HG02970 (cell line): ENCODE results near the gene CACNA1S.

Source experiments
- ATAC-seq: cut with Tn5 transposase; IDR thresholded peaks from one replicate; pipeline ENCODE4 v1.9.1; 2021; ENCODE audit warnings: mild to moderate bottlenecking, moderate library complexity, moderate number of reproducible peaks; ENCODE audit not compliant: unreplicated experiment, low FRiP score

Gene CACNA1S

DNA sequence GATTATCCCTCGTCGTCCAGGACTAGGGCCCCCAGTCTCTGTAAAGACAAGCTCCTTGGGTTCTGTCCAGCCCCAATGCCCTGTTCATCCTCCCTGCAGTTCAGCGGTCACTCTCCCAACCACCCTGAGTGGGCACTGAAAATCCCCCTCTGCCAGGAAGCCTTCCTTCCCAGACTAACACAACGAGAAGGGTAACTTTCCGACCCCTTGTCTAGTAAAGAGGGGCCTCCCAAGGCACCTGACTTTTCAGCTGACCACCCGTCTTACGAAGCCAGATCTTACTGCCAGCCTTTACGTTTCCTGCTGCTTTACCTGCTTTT is 28.7 kb upstream of the CACNA1S start:
- ATAC-seq = no peak

DNA sequence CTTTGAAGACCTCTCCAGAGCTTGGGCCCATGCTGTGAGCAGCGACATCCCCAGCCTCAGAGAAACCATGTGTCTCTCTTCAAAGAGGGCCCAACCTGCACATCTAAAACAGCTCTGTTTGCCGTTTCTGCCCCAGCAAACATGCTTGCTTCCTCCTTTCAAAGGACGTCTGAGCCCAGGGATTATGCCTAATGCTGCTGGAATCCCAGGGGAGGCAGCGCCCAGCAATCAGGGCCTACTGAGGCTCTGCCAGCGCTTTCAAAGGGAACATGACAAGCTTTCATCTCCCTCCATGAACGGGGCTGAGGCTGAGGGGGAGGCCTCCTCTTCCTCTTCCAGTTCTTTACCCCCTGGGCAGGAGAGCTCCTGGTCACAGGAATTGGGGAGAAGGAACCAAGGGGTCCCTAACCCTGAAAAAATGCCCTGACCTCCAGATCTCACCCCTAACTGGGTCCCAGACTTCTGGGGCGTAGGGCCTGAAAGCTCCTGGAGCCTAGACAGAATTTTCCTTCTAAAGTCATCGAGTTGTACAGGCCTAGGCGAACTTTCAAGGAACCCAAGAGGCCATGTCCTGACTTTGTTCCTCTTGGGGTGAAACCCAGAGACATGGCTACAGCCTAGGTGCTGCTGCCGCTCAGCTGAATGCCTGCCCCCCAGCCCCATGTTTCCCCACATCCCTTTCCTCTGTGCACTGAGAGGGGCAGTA is 28.2 kb upstream of the CACNA1S start:
- ATAC-seq = no peak

DNA sequence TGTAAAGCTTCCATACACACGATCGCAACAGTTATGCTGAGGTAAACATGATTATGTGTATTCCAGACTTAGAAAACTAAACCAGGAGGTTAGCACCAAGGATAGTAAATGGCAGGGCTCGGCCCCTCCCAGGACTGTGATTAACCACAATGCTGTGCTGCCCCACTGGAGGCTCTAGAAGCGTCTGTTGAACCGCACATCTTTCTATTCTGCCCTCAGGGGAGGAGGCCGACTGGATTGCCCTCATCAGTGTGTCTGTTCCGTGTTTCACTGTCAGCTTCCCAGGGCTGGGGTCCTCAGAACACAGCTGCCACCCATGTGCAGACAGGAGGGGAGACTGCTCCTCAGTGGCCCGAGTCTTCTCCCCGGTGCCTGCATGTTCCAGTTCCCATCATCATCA is 27.5 kb upstream of the CACNA1S start:
- ATAC-seq = no peak

DNA sequence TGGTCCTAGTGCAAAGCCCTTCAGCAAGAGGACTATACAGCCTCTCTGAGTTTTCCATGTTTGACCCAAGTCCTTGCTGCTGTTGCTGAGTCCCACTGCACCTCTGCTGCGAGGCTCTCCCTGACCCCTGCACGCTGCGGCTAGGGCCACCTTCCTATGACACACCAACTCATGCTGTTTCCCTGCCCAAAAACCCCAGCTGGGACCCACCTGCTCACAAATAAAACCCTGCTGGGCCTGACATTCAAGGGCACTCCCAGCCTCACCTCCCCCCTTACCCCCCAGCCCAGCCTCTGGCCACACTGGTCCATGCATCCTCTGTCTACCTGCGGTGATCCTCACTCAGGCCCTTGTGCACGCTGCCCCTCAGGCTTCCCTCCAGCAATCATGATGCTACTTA is 27.1 kb upstream of the CACNA1S start:
- no peak for ATAC-seq

DNA sequence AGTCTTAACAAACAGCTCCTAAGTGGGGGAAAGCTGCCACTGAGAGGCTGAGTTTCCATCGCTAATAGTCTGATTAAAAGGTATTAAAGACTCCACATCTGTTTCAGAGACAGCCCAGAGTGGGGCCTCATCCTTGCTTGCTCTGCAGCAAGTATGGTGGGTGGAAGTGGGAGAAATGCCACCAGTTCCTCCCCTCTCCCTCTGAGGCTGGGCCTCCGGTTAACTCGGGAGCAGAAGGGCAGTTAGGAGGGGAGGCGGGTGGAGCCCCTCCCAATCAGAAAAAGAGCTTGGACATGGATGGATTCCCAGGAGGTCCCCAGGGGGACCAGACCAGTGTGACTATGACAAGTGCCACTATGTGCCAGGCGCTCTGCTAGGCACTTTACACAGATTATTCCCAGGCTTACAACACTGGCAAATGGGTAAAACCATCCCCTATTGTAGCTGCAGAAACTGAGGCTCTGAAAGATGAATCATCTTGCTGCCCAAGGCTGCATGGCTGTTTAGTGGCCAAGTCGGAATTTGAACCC is 26.1 kb upstream of the CACNA1S start:
- no peak for ATAC-seq

DNA sequence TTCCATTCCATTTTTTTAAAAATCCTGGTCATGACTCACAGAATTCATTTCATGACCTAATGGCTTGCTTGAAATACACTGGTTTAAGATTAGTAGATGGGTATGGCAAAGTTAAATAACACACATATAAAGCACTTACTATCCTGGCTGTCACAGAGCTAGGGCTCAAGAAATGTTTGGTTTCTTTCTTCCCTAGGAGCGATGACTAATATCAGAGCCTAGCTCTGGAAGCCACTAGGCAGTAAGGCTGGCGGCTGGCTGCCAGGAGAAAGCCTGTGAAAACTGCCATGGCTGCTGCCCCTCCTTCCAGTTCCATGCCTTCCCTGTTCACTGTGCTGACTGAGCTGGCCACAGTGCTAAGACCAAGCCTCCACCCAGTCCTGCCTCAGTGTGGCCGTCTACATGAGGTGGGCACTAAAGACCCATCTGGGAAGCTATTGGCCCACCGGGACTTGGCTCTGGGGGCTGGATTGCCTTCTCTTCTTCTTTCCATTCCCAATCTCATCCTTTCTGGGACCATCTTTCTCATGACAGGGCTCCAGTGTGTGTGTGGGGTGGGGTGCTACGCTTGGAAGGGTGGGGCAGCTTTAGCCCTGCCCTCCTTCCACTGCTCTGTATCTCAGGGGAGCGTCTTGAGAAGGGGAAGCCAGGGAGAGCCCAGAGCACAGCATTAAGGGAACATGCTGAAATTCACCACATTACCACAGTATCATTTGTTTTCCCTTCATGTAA is 25.5 kb upstream of the CACNA1S start:
- ATAC-seq = no peak

DNA sequence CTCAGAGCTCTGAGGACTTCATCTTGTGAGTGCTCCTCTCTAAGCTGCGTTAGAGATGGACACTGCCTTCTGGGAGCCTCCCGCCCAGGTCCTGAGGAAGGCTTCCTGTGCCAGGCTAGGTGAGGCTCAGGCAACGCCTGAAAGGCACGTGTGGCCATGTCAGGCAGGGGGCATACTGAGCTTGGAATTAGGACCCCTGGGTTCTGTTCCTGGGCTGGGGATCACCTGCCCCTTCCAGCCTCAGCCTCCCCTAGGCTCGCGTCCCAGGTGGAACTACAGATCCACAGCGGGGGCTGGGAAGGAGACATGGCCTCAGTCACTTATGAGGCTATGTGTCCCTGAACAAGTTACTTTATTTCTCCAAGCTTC is 24.8 kb upstream of the CACNA1S start:
- ATAC-seq = no peak

DNA sequence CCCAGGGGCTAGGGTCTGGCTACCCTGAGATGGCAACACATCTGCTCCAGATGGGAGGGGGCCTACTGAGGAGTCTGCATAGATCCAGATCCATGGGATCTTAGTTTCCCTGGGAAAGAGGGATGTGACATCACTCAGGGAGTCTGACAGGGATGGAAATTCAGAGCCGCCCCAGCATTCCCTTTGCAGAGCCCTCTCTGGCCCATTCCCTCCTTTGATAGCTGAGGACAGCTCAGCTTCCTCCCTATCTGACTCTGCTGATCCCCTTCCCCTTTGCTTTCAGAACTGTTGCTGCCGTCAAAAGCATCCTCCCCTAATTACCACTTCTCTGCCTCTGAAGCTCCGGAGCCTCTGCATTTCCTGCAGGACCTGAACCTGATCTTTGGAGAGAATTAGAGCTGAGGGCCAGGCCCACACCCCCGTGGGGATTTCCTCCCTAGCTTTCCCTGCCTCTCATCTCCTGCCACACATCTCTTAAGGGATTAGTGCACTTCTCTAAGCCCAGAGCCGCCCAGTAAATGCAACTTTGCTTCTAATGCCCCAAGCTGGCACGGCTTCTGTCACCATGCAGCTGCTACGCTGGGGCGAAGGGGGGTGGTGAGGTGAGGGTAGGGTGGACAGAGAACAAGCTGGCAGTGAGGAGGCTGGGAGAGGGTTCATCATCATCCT is 24.3 kb upstream of the CACNA1S start:
- no peak for ATAC-seq

DNA sequence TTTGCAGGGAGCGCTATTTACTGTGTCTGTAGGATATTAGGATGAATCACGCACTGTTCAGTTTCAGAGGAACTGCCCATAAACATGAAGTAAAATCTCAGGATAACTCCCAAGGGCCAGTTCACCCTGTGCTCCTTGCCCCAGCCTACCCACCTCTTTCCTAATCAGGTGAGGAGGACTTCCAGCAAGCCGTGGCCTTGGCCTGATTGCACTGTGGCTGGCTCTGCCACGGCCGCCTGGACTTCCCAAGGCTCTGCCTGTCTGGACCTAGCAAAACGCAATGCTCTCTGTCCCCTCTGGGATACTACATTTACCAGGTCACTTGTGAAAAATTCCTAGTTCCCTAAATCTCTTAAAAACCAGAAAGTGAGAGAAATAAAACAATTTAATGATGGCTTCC is 22.2 kb upstream of the CACNA1S start:
- no peak for ATAC-seq

DNA sequence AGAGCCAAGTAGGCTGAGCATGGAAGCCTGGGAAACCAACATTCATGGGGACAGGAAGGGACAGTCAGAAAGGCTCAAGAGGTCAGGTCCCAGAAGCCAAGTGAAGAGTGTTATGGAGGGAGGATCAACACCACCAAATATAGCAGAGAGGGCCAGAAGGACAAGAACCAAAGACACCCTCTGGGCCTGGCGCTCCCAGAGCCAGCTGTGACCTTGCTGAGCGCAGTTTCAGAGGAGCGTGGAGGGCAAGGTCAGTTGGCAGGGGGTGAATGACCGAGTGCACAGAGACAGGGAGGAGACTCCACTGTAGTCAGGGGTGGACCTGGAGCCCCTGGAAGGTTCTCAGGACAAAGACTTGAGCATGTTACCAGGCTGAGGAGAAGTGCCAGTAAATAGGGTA is 19.2 kb upstream of the CACNA1S start:
- ATAC-seq = no peak

DNA sequence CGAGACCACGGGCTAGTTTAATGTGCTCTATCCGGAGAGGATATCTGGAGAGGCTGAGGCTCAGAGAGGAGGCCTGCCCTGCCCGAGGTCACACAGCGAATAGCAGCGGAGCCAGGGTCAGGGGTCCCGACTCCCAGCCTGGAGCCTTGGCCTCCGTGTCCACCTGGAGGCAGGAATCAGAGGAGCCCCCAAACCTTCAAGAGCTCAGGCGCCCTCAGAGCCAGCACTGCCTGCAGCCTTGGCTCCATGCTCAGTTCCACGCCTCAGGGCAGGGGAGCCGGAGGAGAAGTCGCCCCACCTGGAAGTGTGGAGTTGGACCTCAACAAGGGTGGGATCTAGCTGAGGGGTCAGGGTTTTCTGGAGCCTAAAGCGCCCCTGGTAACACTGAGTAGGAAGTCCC is 16.7 kb upstream of the CACNA1S start:
- ATAC-seq = no peak

DNA sequence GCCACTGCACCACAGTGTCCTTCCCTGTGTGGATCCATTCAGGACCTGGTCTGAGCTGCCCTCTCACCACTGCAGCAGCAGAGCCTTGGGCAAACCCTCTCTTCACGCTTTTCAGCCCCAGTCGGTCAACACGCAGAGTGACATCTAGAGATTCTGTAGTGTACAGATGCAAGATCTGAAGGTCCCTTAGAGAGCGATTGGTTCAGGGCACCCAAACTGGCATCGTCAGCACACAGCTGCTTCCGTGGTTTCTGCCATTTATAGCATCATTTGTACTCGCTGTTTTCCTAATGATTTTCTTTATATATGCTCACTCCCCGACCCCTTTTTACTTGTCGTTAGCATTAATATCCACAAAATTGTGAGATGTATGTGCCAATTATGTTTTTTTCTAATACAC is 16.2 kb upstream of the CACNA1S start:
- no peak for ATAC-seq

DNA sequence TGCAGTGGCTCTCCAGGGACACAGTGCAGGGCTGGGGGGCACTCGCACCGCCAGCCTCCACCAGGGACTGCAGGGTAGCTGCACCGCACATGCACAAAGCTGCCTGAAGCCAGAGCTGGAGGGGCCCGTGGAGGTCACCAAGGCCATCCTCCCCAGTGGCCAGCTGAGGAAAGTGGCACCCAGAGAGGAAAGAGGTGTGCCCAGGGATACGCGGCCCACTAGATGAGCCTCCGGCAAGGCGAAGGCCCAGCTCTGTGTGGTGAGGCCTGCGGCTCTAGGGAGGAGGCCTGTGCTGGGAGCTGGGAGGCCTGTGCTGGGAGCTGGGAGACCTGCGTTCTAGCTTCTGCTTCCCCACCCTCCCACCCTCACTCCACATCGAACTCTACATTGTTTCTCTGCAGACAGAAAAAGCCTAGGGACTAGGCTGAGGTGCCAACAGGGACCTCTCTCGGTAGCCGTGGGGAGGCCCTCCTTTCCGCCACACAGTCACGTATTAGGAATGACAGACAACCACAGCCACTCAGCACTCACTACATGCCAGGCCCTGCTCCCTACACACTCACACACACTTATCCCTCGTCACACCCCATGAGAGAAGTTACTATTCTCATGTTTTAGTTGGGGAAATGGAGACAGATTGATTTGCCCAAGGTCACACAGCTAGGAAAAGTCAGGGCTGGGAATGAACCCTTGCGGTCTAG is 15.7 kb upstream of the CACNA1S start:
- no peak for ATAC-seq

DNA sequence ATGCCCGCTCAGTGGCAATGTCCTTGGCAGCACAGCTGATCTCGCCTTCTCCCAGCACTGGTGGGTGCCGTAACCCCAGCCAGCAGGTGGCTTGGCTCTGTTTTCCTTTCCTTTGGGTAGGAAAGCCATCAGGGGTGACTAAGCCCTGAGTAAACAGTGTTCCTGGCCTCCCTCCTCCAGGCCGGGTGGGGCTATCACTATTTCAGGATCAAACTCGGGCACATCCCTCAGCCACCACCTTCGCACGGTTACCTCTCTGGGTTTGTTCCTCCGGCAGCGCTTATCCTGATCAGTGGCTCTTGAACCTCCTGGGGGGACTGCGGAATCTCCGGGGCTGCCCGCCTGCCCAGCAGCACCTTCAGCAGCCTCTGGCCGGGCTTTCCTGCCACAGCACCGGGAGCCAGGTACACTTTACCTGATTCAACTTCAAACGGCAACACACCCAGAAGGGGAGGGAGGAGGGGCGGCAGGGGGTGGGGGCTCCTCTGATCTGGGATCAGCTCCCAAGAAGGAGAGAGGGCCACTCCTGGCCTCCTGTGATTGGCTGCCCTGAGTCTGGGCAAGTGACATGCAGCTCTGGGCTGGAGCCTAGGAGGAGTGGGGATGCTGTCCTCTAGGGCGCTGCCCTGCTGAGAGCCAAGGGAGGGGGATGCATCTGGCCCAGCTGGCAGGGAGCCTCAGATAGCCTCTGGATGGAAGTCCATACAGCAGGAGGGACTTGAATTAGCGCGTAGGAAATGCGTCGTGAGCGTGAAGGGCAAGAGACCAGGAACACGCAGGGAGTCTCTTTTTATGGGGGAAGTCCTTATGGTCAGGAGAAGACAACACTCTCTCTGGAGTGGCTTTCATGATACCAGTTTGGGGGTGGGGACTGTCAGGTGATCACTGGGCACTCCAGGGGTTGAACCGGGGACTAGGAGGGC is 14.9 kb upstream of the CACNA1S start, which contains the start of gene ASCL5:
Gene ASCL5 (minus strand): TSS at position 353 of the 923 bp plus-strand sequence. CDS start 11,812 bp downstream, outside the sequence.
- no peak for ATAC-seq

DNA sequence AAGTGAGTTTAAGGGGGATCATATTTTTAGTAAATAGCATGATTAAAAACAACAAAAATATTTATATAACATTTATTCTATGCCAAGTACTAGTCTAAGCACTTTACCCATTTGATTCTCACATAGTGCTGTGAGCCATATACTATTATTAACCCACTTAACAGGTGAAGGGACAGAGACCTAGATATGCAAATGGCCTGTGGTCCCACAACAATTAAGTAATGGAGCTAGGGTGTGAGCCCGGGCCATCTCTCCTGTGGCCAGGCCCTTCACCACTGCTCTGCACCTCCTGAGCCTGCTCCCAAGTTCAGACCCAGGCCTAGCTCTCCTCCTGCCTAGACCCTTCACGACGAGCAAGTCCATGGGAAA is 14.2 kb upstream of the CACNA1S start:
- ATAC-seq = no peak

DNA sequence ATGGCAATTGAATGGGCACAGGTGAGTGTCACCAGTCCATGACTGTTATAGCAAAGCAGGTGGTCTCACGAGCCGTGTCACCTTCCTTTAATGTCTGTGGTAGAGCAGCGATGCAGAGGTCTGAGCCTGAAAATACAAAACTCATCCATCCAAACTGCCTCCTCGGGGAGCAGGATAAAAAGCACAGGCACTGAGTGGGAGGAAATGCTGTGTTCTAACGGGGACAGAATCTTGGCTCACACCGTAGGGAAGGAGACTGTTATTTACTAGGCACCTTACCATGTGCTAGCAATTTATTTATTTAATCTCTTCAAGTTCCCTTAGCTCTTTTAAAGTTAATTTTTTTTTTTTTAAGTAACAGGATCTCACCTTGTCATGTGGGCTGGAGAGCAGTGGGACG is 13.6 kb upstream of the CACNA1S start:
- no peak for ATAC-seq

DNA sequence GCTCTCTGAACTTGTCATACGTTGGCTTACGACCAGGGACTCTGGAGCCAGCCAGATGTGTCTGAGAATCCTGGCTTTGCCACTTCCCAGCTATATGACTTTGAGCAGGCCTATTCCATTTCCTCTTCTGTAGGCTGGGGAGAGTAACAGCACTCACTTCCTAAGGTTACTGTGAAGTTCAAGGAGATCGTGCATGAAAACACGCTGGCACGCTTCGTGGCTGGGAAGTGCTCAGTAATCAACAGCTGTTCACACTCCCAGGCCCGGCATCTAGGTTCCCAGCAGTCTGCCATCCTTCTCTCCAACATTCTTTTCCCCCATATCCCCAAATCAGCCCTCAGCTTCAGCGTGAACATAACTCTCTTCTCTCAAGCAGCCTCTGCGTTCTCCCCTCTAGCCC is 12.8 kb upstream of the CACNA1S start:
- ATAC-seq = no peak

DNA sequence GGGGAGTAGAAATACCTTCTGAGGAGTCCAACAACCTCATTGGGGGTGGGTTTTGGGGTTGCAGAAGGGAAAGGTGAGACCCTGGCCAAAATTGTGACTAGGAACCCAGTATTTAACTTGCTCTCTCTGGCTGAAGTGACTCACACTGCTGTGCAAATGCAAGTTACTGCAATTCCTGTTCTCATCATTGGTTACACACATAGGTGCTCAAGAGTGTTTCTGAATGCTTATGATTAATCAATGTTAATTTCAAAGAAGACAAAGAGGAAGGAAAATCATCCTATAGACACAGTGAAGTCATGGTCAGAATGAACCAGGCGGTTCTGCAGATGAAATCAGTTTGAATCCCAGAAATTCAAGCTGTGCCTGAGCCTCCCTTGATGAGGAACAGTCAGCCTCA is 11.6 kb upstream of the CACNA1S start:
- no peak for ATAC-seq

DNA sequence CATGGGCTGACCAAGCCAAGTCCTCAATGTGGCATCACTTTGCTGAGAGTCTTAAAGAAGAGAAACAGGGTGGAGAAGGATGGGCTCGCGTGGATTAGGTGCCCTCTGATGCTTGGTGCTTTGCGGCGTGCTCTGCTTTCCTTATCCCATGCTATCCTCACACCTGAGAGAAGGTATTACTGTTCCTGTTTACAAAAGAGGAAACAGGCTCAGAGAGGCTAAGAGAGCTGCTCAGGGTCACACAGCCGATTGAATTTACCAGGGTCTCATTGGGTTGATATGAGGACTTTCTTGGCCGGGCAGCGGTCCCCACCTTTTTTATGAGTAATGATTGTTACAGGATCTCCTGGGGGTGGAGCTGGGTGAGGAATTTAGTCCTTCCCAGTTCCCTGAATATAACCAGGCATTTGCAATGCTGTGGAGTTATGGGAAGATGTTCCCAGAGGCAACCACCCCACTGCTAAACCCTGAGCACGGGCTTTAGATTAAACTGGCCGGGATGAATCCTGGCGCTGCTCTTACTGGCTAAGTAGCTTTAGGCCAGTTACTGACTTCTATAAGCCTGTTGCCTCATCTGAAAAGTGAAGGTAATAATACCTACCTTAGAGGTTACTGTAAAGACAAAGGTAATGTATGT is 10.2 kb upstream of the CACNA1S start:
- ATAC-seq = no peak
